Sigmoid colon (tissue), 7 donors: ENCODE results near the gene RTN4IP1. TPM values are rescaled to one million over a fixed set of nuclear protein-coding genes. Genes with fewer than 3 reads are reported as not detected.

Source experiments
- DNase-seq: peaks from one replicate; pipeline ENCODE4 v3.0.0-alpha.2; 2019
- H3K27ac ChIP-seq, 4 donors: fragments of 200-600 bp; sonication (generic); one replicate each; pipeline ENCODE4 v1.5.1; 2016 to 2019; ENCODE audit warnings: mild to moderate bottlenecking in 1 of 4
- H3K27me3 ChIP-seq, 3 donors: fragments of 200-600 bp; sonication (generic); one replicate each; pipeline ENCODE4 v1.5.1; 2019; ENCODE audit warnings: mild to moderate bottlenecking in 1 of 3
- H3K36me3 ChIP-seq, 4 donors: fragments of 200-600 bp; sonication (generic); one replicate each; pipeline ENCODE4 v1.5.1; 2016 to 2019
- H3K4me1 ChIP-seq, 4 donors: fragments of 200-600 bp; sonication (generic); one replicate each; pipeline ENCODE4 v1.5.1; 2017 to 2019
- H3K4me3 ChIP-seq, 4 donors: fragments of 200-600 bp; sonication (generic); one replicate each; pipeline ENCODE4 v1.5.1; 2017 to 2019; ENCODE audit warnings: mild to moderate bottlenecking in 2 of 4, moderate library complexity in 1 of 4
- H3K9me3 ChIP-seq, 4 donors: fragments of 200-600 bp in 3 of 4; sonication (generic) in 3 of 4; one replicate each; pipeline versions ENCODE4 v1.5.1 to v1.6.1; 2013 to 2019
- EP300 ChIP-seq, 4 donors: sonication (generic); formaldehyde crosslinking; IDR thresholded peaks; one replicate each; pipeline ENCODE4 v1.6.1; 2017; ENCODE audit warnings: antibody characterized with exemption in 4 of 4
- POLR2A ChIP-seq, 2 donors: fragments of 450-650 bp; IDR thresholded peaks; one replicate each; pipeline ENCODE4 v1.6.1; 2016; ENCODE audit warnings: antibody characterized with exemption in 2 of 2, mild to moderate bottlenecking in 2 of 2, moderate library complexity in 2 of 2
- POLR2AphosphoS5 ChIP-seq, 4 donors: sonication (generic); formaldehyde crosslinking; IDR thresholded peaks; one replicate each; pipeline ENCODE4 v1.6.1; 2017; ENCODE audit warnings: antibody characterized with exemption in 4 of 4
- WGBS, 2 donors: extraction: QIAGEN DNeasy Blood & Tissue Kit; methylation state at CpG; one replicate each; pipeline ENCODE4 v1.1.7; 2013; 5-methylcytosine and 5-hydroxymethylcytosine counted together
- intact Hi-C: fragments of 100-400 bp; cut with DNase I; formaldehyde crosslinking; loops from one replicate; pipeline ENCODE4 v1.15.1; 2023
- polyA plus RNA-seq, 3 donors: library from polyadenylated mRNA; stranded (reverse); fragments of 200-250 nt; gene quantifications; one replicate each; pipeline ENCODE4 v1.2.3, GENCODE V29; 2013
- small RNA-seq, 3 donors: library from RNA; depleted of rRNA; stranded (forward); fragments of <200 nt; gene quantifications; one replicate each; pipeline ENCODE3, GENCODE V24; 2016
- total RNA-seq, 4 donors: library from RNA; depleted of rRNA; stranded (reverse); fragments of >200 nt; gene quantifications; one replicate each; pipeline ENCODE4 v1.1.0, GENCODE V29; 2016
- TF ChIP-seq, protein P1 (sequence below), 4 experiments: fragments of 450-650 bp in 3 of 4; fragments of 200-600 bp in 1 of 4; IDR thresholded peaks; one replicate each; pipeline ENCODE4 v1.5.1; 2016 to 2019; ENCODE audit warnings: antibody characterized with exemption in 4 of 4, mild to moderate bottlenecking in 3 of 4, moderate library complexity in 2 of 4
- donor health status: healthy with polysubstance abuse.
- donor health status: Bipolar disorder and iron deficiency.
- donor health status: healthy.

Gene RTN4IP1
- total and polyA plus RNA-seq, 7 donors, result 2.2 to 15.3 (median 7.1) TPM

DNA sequence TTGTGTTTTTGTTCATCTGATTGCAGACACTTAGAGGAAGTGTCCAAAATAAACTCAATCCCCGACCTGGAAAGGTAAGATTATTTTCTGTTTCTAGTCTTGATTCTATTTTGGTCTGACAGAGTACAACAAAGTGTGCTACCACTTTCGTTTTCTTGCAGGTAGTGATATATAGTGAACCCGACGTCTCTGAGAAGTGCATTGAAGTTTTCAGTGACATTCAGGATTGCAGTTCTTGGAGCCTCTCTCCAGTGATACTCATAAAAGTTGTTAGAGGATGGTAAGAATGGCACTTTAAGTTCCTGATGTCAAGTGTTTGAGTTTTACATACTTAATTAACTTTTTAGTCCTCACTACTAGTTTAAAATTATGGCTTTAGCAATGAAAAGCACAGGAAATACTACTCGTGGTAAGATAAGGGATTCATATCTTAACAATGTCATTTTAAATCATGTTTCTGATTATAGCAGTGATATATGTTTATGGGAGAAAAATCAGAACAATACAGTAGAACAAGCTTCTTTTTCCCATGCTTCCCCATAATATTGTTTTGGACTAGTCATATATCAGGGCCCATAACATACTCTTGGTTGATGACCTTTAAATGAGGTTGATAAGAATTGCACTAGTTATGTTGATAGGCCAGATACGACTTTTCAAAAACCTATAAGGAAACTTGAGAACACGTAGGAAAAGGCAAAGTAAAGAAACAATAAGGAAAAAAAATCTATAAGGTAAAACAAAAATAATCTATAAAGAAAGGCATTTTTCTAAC, 104.0 kb downstream of the RTN4IP1 start:
- peak overlapping the region in 1 of 4 donors; percentile 22 for H3K27ac ChIP-seq
- no peaks in the 10 kb centered on the region for H3K36me3 ChIP-seq
- 10 to 13% methylated on average over 7 of the region's 7 CpGs for WGBS, 2 donors
- H3K9me3 ChIP-seq, result no peaks in the 10 kb centered on the region
- H3K4me1 ChIP-seq, result peaks cover 0 to 10% (median 0%) of the 10 kb centered on the region in 4 donors
- intact Hi-C loops, result no loop called here
- H3K4me3 ChIP-seq, result peak overlapping the region in 2 of 4 donors; percentile 16
- DNase-seq, result no peak
- no peaks in the 10 kb centered on the region for H3K27me3 ChIP-seq
- TF ChIP-seq POLR2A (IDR thresholded peaks at IDR 0.05), result no peak
- no peak for TF ChIP-seq POLR2AphosphoS5 (IDR thresholded peaks at IDR 0.05)
- TF ChIP-seq EP300 (IDR thresholded peaks at IDR 0.05), result no peak
- TF ChIP-seq, protein P1, sequence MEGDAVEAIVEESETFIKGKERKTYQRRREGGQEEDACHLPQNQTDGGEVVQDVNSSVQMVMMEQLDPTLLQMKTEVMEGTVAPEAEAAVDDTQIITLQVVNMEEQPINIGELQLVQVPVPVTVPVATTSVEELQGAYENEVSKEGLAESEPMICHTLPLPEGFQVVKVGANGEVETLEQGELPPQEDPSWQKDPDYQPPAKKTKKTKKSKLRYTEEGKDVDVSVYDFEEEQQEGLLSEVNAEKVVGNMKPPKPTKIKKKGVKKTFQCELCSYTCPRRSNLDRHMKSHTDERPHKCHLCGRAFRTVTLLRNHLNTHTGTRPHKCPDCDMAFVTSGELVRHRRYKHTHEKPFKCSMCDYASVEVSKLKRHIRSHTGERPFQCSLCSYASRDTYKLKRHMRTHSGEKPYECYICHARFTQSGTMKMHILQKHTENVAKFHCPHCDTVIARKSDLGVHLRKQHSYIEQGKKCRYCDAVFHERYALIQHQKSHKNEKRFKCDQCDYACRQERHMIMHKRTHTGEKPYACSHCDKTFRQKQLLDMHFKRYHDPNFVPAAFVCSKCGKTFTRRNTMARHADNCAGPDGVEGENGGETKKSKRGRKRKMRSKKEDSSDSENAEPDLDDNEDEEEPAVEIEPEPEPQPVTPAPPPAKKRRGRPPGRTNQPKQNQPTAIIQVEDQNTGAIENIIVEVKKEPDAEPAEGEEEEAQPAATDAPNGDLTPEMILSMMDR (IDR thresholded peaks at IDR 0.05), result no peak

DNA sequence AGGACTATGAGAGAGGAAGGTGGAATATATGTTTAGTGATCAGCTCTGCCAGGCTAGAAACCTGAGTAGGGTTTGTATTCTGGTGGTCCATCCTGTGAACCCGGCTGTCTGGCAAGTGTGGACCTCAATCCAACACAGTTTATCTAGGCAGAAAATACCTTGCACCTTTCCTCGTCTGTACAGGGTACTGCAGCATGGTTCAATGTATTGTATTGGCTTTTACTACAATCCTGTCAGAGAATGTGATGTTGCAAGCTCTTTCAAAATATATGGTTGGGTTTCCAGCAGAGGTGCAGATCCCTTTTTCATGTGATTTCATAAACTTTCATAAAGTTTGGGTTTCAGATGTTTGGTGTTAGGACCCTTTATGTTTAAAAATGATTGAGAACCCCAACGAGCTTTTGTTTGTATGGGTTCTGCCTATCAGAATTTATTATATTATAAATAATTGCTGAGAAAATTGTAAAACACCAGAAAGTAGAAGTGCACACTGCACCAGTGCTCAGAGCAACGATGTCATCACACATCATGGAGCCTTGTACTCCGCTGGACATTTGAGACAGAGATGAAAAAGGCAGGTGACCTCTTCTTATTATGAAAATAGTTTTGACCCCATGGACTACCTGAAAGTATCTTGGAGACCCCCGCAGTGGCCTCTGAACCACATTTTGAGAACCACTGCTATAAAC, 106.6 kb downstream of the RTN4IP1 start:
- Histone ChIP-seq H3K27ac (no peak overlapping the region), H3K36me3 (no peaks in the 10 kb centered on the region), H3K9me3 (no peaks in the 10 kb centered on the region), H3K4me3 (no peak overlapping the region), H3K4me1 (peaks cover 0 to 18% (median 2%) of the 10 kb centered on the region in 4 donors), H3K27me3 (no peaks in the 10 kb centered on the region)
- intact Hi-C loops, result no loop called here
- DNase-seq, result no peak
- TF ChIP-seq, protein P1 (IDR thresholded peaks at IDR 0.05), result no peak
- TF ChIP-seq POLR2A (IDR thresholded peaks at IDR 0.05) (no peak), POLR2AphosphoS5 (IDR thresholded peaks at IDR 0.05) (no peak), EP300 (IDR thresholded peaks at IDR 0.05) (no peak)
- 44 to 65% methylated on average over 6 of the region's 6 CpGs for WGBS, 2 donors

Small RNA genes lying within 50 kb of the gene (small RNA-seq; reads per million reads assigned to genes)
- 0 reads per million in 3 donors for gene RNU6-527P

Other genes starting within 250 kb of the RTN4IP1 start
- 10 to 100 TPM in 2 of 4 donors, 1 to 10 TPM in 2; 8.3 to 11.7 (median 9.9) TPM for gene QRSL1, start 80 bp upstream of the RTN4IP1 start, total RNA-seq
- 10 to 100 TPM in 1 of 3 donors, 1 to 10 TPM in 2; 8.6 to 15.6 (median 9.0) TPM for gene QRSL1, start 80 bp upstream of the RTN4IP1 start, polyA plus RNA-seq